GM18867 (cell line): ENCODE measurements around the gene MARCHF3.
A peak's percentile ranks its signal among the peaks of the same experiment; 100 is the strongest.
"Not testable (repeated sequence)": the region's sequence is repeated elsewhere in the genome, so short reads cannot be mapped to it uniquely, and the experiment has no call there.

ENCODE experiments used
- ATAC-seq: cut with Tn5 transposase; IDR thresholded peaks from one replicate; pipeline ENCODE4 v1.9.1; 2021; ENCODE audit warnings: mild to moderate bottlenecking, moderate library complexity; ENCODE audit not compliant: unreplicated experiment

MARCHF3 gene

DNA sequence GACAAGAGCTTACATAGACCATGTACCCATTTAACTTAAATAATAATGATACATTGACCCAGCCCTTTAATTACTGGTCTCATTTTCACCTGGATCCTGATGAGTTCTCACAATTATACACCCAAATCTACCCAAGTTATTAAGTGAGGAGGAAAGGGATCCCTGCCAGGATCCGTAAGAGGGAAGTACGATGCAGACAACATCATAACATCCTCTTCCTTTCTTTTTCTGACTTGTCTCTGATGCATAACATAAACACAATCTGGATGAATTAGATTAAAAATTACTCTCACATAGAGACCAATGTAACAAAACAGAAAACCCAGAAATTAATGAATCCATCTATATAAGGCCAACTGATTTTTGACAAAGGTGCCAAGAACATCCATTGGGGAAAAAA lies 17.0 kb downstream of the MARCHF3 start:
- ATAC-seq: no peak

GRCh38 chr5:127012916-127013315 lies 17.4 kb downstream of the MARCHF3 start:
- no peak for ATAC-seq

- peak; percentile 79 for ATAC-seq
Observed at GRCh38 chr5:127011961-127012644, 18.3 kb downstream of the MARCHF3 start.

DNA sequence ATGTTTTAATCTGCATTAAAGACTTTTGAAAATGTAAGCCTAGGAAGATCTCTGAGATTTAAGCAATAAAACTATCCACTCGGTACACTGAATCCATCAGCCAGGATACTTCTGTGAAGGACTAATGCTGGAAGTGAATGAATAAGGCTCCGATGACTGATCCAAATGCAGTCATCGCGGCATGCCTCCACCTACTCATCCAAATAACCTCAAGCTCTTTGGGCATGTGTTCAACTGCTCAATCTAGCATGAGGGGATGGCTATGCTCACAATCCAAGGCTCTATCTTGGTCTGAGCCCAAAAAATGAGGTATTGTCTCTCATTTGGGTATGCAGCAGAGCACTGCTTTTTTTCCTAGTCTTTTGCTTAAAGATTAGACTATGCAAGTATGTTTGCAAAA lies 19.2 kb downstream of the MARCHF3 start:
- no peak for ATAC-seq

DNA sequence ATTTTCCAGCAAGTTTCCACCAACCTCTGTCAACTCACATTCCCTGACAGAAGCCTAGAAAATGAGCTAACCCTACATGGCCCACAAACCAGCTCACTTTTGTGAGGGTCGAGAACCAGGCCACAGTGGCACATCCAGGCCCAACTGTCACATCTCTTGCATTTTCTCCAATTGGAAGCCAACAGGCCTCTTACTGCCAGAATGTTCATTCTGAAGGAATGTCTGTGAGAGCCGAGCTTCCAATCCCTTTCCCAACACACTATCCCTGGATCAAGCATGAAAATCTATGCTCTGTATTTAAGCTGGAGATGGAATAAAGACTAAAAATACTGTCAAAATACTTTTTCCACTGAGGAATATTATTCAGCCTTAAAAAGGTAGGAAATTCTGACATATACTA lies 20.0 kb downstream of the MARCHF3 start:
- ATAC-seq: no peak

DNA sequence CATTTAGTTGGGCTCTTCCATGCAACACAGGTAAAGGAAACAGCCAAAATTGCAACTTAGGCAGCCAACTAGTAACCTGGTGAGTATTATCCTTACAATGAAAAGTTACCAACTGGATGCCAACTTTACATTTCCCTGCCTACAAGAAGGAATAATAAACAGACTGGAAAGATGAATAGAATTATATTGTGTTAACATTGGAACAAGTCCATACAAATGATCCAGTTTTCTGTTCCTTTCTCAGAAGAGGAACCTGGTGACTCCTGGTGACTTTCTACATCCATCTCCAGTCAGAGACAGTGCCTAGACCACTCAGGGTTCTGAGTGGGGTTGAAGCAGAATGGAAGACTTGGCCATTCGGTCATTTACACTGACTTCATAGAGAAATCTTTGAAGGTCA lies 20.6 kb downstream of the MARCHF3 start:
- no peak for ATAC-seq

DNA sequence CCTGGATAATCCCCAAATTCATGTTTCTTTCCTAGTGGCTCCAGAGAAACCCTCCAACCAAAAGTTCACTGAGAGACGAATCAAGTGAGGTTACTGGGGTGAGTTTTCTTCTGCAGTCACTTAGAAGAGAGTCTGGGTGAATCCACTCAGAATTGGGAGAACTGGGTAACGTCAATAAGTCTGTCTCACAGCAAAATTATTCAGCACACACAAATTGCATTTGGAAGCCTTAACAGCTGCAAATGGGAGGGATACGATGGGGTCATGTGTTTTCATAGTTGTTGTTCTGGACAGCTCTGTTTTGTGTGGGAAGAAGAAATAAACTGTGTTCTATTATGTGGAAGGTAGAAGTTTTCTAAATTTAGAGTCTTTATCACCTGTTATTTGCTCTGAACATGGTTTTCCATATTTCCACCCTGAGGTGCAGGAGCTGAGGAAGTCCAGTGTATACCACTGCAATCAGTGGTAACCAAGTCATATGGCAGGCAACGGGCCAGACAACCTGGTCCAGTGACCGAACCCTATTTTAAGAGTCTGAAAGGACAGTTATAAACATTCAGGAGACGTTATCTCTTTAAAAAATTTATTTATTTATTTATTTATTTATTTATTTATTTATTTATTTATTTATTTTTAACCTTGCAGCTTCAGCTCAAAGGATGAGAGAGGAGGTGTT lies 21.9 kb downstream of the MARCHF3 start:
- ATAC-seq: no peak

DNA sequence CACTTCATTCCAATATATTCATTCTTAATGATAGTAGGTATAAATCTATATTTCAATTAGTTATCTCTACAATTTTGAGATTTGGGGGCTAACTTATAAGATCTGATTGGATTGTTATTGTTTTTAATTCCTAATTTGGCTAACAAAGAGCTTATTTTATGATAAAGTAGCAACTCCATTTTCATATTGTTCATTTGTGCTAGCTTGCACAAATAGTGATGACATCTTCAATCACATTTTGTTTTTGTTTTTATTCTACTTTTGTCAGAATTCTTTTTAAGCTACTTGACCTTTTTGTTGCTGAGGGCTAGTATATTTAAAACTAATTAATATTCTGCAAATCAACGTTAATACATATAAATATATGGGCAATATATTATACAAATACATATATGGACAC lies 22.8 kb downstream of the MARCHF3 start:
- no peak for ATAC-seq

- no peak for ATAC-seq
Observed at GRCh38 chr5:127006744-127007143, 23.6 kb downstream of the MARCHF3 start.

DNA sequence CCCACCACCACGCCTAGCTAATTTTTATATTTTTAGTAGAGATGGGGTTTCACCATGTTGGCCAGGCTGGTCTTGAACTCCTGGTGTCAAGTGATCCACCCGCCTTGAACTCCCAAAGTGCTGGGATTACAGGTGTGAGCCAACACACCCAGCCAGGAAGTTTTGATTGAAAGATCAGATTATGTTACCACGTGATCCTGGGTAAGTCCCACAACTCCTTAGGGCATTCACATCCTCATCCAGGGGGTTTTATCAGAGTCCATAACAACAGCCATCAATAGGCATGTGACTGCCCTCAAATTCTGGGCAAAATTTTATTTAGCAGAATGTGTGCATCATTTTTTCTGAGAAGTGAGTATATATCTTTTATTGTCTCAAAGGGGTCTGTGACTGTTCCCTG lies 25.1 kb downstream of the MARCHF3 start:
- ATAC-seq: not testable (repeated sequence)

GRCh38 chr5:127004721-127005120 lies 25.6 kb downstream of the MARCHF3 start:
- ATAC-seq: no peak

DNA sequence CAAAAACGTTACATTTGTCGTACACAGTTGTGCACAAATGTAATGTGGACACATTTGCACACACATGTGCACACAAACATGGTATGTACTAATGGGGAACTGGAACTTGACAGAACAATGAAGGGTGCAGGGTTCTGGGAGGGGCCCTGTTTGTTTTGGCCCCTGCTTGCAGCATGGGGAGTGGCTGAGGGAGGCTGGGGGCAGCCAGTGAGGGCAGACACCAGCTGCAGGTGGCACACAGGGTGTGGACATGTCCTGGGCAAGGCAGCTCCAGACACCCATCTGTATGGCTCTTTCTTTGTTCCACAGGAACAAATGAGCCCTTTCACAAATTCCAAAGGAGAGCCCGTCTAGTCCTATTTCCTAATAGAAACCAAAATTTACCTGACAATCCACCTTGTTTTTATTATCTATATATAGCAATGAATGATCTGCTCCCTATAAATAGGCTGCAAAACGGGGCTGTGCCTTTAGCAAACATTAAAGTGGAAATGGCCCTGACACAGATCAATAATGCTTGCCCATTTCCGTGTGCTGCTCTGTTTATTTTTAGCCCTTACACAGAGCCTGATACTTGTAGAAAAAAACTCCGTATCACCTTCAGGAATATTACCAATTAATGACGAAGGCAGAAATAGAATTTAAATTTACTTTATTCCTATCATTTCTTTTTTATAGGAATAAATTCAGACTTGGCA lies 26.4 kb downstream of the MARCHF3 start:
- ATAC-seq: no peak

DNA sequence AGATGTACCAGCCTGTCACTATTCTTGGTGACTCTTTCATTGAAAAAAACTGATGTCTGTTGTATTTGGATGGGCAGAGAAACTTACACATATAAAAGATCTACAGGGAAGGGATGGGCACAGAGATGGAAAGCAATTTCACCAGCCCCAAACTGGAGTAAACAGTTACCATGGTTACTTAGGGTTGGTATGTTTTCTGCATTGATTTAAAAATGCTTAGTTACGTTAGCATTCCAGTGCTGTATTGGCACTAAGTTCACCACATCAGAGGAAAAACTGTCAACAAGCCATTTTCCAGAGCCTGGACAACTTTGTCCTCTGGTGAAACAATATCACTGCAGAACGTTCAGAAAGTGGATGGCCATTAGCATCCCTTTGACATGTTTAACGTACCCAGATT lies 28.0 kb downstream of the MARCHF3 start:
- ATAC-seq: no peak

DNA sequence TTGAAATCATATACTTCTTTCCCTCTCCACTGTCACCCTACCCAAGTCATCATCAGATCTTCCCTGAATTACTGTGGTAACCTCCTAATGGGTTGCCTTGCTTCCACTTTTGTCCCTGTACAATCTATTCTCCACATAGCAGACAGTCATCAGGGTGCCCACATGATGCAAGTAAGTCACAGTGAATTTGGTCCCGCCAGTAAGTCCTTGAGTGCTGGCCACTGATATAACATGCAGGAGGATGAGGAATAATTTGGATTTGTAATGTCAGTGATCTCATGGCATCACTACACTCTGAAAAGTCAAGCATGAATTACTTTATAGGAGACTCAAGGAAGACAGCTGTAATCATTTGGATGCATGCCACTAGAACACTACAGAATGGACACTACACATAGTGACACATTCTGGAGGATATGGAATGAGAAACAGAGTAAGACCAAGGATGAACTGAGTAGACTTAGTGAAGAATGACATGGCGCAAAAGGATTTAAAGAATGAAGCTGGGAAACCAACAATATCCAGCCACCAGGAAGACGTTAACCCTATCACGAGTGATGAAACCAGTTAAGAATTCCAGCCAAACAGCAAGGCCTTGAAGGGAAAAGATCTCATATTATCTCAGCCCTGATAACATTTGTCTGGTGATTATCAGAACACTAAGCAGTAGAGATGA lies 28.6 kb downstream of the MARCHF3 start:
- no peak for ATAC-seq

- ATAC-seq: no peak
Observed at GRCh38 chr5:126998895-126999570, 31.3 kb downstream of the MARCHF3 start.

DNA sequence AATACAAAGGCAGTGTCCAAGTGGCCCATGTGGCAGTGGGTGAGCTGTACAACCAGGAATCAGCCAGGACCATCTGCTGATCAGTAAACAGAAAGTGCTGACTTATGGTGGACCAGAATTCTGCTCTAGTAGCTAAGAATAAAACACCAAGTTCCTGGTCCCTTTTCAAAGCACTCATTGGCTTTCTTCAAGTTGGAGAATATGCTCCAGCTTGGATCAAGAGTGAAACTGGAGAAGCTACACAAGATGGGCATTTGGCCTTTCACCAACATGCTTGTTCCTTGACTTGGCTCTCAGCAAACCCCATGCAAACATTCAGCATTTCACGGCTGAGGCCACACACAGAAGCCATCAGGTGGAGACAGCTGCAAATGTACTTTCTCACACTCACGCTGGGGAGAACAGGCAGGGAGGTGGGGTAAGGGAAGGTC lies 32.1 kb downstream of the MARCHF3 start:
- no peak for ATAC-seq

GRCh38 chr5:126995689-126996088 lies 34.7 kb downstream of the MARCHF3 start:
- ATAC-seq: no peak

DNA sequence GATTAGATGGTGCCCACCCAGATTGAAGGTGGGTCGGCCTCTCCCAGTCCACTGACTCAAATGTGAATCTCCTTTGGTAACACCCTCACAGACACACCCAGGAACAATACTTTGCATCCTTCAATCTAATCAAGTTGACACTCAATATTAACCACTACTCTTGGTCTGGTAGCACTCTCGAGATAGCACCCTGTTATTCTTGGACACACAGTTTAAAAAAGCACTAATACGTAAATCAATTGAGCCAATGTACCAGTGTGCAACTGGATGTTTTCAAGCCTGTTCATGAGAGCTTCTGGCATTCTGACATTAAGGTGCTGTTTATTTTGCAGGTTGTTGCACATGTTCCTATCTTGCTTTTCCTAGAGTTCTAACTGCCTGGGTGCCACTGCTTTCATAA lies 35.3 kb downstream of the MARCHF3 start:
- ATAC-seq: no peak

- no peak for ATAC-seq
Observed at GRCh38 chr5:126994485-126994884, 35.9 kb downstream of the MARCHF3 start.

- ATAC-seq: peak; percentile 88
Observed at GRCh38 chr5:126988021-126988569, 42.3 kb downstream of the MARCHF3 start.
